ENCODE measurements around the gene WSB1. TPM values are rescaled to one million over a fixed set of nuclear protein-coding genes. Genes with fewer than 3 reads are reported as not detected.
A peak's percentile ranks its signal among the peaks of the same experiment; 100 is the strongest.
"Not testable (repeated sequence)": the region's sequence is repeated elsewhere in the genome, so short reads cannot be mapped to it uniquely, and the experiment has no call there.

The WSB1 gene
- total RNA-seq, 1 donor from 2014 or later, result 360 TPM

- Histone ChIP-seq H3K4me3 (no peak overlapping the region), H3K4me1 (peaks cover 57% of the 10 kb centered on the region), H3K9me3 (no peaks in the 10 kb centered on the region), H3K36me3 (no peaks in the 10 kb centered on the region), H3K27me3 (no peaks in the 10 kb centered on the region), H3K27ac (peak overlapping the region; percentile 63)
- ATAC-seq (no peak), DNase-seq (no peak)
- no peak for TF ChIP-seq CTCF (IDR thresholded peaks at IDR 0.05)
- intact Hi-C loops (cut with DNase I), result loop anchor here (10.0 kb wide), 1 partner anchor 87 kb away; no protein-coding TSS in a partner anchor
Observed at GRCh38 chr17:27247958-27248342, 46.0 kb upstream of the WSB1 start.

GRCh38 chr17:27250791-27251190, 43.1 kb upstream of the WSB1 start:
- intact Hi-C loops (cut with DNase I); H3K27me3 ChIP-seq; H3K9me3 ChIP-seq; H3K36me3 ChIP-seq; DNase-seq; ATAC-seq; H3K4me3 ChIP-seq: not testable (repeated sequence)
- H3K4me1 ChIP-seq, result peaks cover 34% of the 10 kb centered on the region
- peak overlapping the region; percentile 3 for H3K27ac ChIP-seq

- H3K4me3 ChIP-seq; H3K36me3 ChIP-seq; H3K27me3 ChIP-seq; H3K9me3 ChIP-seq; ATAC-seq; DNase-seq; intact Hi-C loops (cut with DNase I); H3K27ac ChIP-seq: not testable (repeated sequence)
- H3K4me1 ChIP-seq, result peaks cover 21% of the 10 kb centered on the region
Observed at GRCh38 chr17:27254802-27255201, 39.1 kb upstream of the WSB1 start.

- H3K36me3 ChIP-seq, result no peaks in the 10 kb centered on the region
- TF ChIP-seq CTCF (IDR thresholded peaks at IDR 0.05), result no peak
- no peaks in the 10 kb centered on the region for H3K27me3 ChIP-seq
- DNase-seq (no peak), ATAC-seq (peak; percentile 96)
- peaks cover 21% of the 10 kb centered on the region for H3K4me1 ChIP-seq
- H3K27ac ChIP-seq, result peak overlapping the region; percentile 80
- H3K9me3 ChIP-seq, result no peaks in the 10 kb centered on the region
- intact Hi-C loops (cut with DNase I), result no loop called here
- H3K4me3 ChIP-seq, result no peak overlapping the region
Observed at GRCh38 chr17:27256225-27257030, 37.5 kb upstream of the WSB1 start.

GRCh38 chr17:27257031-27257357, 36.9 kb upstream of the WSB1 start:
- Histone ChIP-seq H3K27ac (peak overlapping the region; percentile 80), H3K36me3 (no peaks in the 10 kb centered on the region), H3K4me1 (peaks cover 21% of the 10 kb centered on the region), H3K27me3 (no peaks in the 10 kb centered on the region), H3K9me3 (no peaks in the 10 kb centered on the region), H3K4me3 (no peak overlapping the region)
- no peak for TF ChIP-seq CTCF (IDR thresholded peaks at IDR 0.05)
- intact Hi-C loops (cut with DNase I), result no loop called here
- ATAC-seq (peak; percentile 10), DNase-seq (no peak)

- DNase-seq (no peak), ATAC-seq (peak; percentile 18)
- H3K27me3 ChIP-seq, result no peaks in the 10 kb centered on the region
- no peaks in the 10 kb centered on the region for H3K9me3 ChIP-seq
- no peak for TF ChIP-seq CTCF (IDR thresholded peaks at IDR 0.05)
- H3K36me3 ChIP-seq, result no peaks in the 10 kb centered on the region
- H3K4me3 ChIP-seq, result no peak overlapping the region
- H3K4me1 ChIP-seq, result peaks cover 25% of the 10 kb centered on the region
- H3K27ac ChIP-seq, result no peak overlapping the region
- intact Hi-C loops (cut with DNase I), result no loop called here
Observed at GRCh38 chr17:27259356-27259755, 34.6 kb upstream of the WSB1 start.

- ATAC-seq, result no peak
Observed at GRCh38 chr17:27263386-27263785, 30.5 kb upstream of the WSB1 start.

More at GRCh38 chr17:27263386-27263785, 30.5 kb upstream of the WSB1 start:
- Histone ChIP-seq H3K9me3 (no peaks in the 10 kb centered on the region), H3K27me3 (no peaks in the 10 kb centered on the region), H3K27ac (no peak overlapping the region), H3K4me3 (no peak overlapping the region), H3K36me3 (no peaks in the 10 kb centered on the region), H3K4me1 (peaks cover 13% of the 10 kb centered on the region)
- DNase-seq, result no peak
- intact Hi-C loops (cut with DNase I), result no loop called here
- TF ChIP-seq CTCF (IDR thresholded peaks at IDR 0.05), result no peak

Data from upper lobe of right lung (tissue), 1 donor.